ENCODE results near the gene GIGYF1. TPM values are rescaled to one million over a fixed set of nuclear protein-coding genes. Genes with fewer than 3 reads are reported as not detected.
"Not testable (repeated sequence)": the region's sequence is repeated elsewhere in the genome, so short reads cannot be mapped to it uniquely, and the experiment has no call there.

Gene GIGYF1, protein sequence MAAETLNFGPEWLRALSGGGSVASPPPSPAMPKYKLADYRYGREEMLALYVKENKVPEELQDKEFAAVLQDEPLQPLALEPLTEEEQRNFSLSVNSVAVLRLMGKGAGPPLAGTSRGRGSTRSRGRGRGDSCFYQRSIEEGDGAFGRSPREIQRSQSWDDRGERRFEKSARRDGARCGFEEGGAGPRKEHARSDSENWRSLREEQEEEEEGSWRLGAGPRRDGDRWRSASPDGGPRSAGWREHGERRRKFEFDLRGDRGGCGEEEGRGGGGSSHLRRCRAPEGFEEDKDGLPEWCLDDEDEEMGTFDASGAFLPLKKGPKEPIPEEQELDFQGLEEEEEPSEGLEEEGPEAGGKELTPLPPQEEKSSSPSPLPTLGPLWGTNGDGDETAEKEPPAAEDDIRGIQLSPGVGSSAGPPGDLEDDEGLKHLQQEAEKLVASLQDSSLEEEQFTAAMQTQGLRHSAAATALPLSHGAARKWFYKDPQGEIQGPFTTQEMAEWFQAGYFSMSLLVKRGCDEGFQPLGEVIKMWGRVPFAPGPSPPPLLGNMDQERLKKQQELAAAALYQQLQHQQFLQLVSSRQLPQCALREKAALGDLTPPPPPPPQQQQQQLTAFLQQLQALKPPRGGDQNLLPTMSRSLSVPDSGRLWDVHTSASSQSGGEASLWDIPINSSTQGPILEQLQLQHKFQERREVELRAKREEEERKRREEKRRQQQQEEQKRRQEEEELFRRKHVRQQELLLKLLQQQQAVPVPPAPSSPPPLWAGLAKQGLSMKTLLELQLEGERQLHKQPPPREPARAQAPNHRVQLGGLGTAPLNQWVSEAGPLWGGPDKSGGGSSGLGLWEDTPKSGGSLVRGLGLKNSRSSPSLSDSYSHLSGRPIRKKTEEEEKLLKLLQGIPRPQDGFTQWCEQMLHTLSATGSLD (N-terminal part only)
- total RNA-seq: 48.8 and 52.2 TPM in 2 replicates

DNA sequence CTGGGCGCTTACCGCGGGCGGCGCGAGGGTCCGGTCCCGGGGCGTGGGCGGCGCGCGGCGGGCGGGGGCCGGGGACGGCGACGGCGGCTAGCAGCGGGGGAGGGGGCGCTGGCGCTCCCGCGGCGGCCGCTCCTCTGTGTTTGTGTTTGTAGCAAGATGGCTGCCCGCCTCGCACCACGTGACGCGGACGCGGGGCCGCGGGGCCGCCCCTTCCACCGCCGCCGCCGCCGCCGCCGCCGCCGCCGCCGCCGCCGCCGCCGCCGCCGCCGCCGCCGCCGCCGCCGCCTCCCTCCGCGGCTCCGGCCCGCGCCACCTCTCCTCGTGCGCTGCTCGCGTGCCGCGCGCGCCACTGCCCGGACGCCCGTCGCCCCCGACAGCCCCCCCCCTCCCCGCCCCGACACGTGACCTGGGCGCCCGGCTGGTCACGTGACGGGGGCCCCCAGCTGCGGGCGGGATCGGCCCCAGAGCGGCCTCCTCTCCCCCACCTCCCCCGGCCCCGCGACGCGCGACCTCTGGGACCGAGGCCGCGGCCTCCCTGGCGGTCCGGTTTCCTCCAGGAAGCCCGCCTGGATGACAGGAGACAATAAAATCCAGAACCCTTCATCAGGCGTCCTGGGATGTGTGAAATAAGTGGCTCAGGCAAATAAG, at the start of gene GIGYF1:
Gene GIGYF1, minus strand, starts transcription at position 153 of the 648 bp plus-strand sequence. CDS start 6,012 bp downstream, outside the sequence.
- peaks cover 28% of the 10 kb centered on the region for H3K4me1 Mint-ChIP-seq
- no peaks in the 10 kb centered on the region for H3K9me3 Mint-ChIP-seq
- peak; percentile 91 for DNase-seq
- peak within 1 kb of the TSS; percentile 96 for H3K27ac Mint-ChIP-seq
- intact Hi-C loops (cut with micrococcal nuclease): loop anchor here (1.0 to 5.0 kb wide), 3 partner anchors 82 to 217 kb away; partner anchors contain the start of genes FBXO24, LRCH4, MOSPD3 and TSC22D4
- peak within 1 kb of the TSS; percentile 95 for H3K4me3 Mint-ChIP-seq
- H3K36me3 Mint-ChIP-seq (ENCODE audit: low read depth): peaks cover 10% of the 10 kb centered on the region
- peaks cover 14% of the 10 kb centered on the region for H3K27me3 Mint-ChIP-seq

DNA sequence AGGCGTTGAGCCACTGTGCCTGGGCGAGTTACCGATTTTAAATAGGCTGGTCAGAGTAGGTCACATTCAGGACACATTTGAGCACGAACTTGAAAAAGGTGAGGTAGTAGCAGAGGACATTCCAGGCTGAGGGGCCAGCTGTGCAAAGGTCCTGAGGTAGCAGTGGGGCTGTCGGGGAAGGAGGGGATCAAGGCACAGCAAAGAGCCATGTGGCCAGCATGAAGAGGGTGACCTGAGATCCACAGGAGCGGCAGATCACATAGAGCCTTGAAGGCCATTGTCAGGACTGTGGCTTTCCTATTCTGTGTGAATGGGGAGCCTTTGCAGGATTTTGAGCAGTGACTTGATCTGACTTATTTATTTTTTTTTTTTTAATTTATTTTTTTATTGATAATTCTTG, 45.9 kb upstream of the GIGYF1 start:
- intact Hi-C loops (cut with micrococcal nuclease): no loop called here
- Mint-ChIP-seq H3K9me3 (no peaks in the 10 kb centered on the region), H3K27ac (no peak overlapping the region), H3K36me3 (ENCODE audit: low read depth) (no peaks in the 10 kb centered on the region), H3K4me1 (peaks cover 1% of the 10 kb centered on the region), H3K27me3 (peaks cover 5% of the 10 kb centered on the region), H3K4me3 (no peak overlapping the region)
- no peak for DNase-seq

DNA sequence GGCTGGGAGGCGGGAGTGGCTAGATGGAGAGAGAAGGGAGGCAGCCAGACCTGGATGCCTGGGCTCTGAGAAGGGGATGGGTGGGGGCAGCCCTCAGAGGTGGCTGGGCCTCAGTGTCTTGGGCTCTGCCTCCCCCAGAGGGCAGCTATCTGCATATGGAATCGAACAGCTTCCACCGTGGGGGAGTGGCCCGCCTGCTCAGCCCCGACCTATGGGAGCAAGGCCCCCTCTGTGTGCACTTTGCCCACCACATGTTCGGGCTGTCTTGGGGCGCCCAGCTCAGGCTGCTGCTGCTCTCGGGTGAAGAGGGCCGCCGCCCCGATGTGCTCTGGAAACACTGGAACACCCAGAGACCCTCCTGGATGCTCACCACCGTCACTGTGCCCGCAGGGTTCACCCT, 42.6 kb upstream of the GIGYF1 start:
- Mint-ChIP-seq H3K27me3 (peaks cover 5% of the 10 kb centered on the region), H3K4me1 (peaks cover 2% of the 10 kb centered on the region), H3K36me3 (ENCODE audit: low read depth) (no peaks in the 10 kb centered on the region), H3K4me3 (no peak overlapping the region), H3K27ac (no peak overlapping the region), H3K9me3 (no peaks in the 10 kb centered on the region)
- intact Hi-C loops (cut with micrococcal nuclease): no loop called here
- DNase-seq: no peak

DNA sequence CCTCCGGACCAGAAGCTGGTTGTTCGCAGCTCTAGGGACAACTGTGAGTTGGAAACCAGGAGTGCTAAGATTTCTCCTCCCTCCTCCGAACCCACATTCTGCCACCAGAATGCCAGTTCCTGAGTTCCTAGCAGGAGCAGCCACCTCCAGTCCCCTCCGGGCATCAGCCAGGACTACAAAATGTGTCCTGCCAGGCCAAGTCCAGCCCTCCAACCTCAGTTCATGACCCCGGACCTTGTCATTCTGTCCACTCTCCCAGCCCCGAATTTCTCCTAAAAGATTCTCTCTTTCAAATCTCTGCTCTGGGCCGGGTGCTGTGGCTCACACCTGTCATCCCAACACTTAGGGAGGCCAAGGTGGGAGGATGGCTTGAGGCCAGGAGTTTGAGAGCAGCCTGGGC, 41.7 kb upstream of the GIGYF1 start:
- no peak for DNase-seq
- Mint-ChIP-seq H3K4me3 (no peak overlapping the region), H3K36me3 (ENCODE audit: low read depth) (no peaks in the 10 kb centered on the region), H3K27me3 (peaks cover 5% of the 10 kb centered on the region), H3K27ac (no peak overlapping the region), H3K4me1 (peaks cover 2% of the 10 kb centered on the region), H3K9me3 (no peaks in the 10 kb centered on the region)
- intact Hi-C loops (cut with micrococcal nuclease): no loop called here

DNA sequence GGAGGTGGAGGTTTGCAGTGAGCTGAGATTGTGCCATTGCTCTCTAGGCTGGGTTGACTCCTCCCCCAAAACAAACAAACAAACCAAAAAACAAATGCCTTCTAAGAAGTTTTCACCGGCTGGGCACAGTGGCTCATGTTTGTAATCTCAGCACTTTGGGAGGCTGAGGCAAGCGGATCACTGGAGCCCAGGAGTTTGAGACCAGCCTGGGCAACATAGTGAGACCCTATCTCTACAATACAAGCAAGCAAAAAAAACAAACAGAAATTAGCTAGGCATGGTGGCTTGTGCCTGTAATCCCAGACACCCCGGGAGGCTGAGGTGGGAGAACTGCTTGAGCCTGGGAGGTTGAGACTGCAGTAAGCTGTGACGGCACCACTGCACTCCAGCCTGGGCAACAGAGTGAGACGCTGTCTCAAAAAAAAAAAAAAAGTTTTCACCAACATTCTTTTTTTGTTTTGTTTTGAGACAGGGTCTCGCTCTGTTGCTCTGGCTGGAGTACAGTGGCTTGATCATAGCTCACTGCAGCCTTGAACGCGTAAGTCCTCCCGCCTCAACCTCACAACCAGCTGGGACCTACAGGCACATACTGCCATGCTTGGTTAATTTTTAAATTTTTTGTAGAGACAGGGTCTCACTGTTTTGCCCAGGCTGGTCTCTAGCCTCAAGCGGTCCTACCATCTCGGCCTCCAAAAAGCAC, 38.0 kb upstream of the GIGYF1 start:
- H3K36me3 Mint-ChIP-seq (ENCODE audit: low read depth): no peaks in the 10 kb centered on the region
- H3K9me3 Mint-ChIP-seq: no peaks in the 10 kb centered on the region
- no peak overlapping the region for H3K27ac Mint-ChIP-seq
- intact Hi-C loops (cut with micrococcal nuclease): no loop called here
- peaks cover 2% of the 10 kb centered on the region for H3K4me1 Mint-ChIP-seq
- DNase-seq: no peak
- H3K4me3 Mint-ChIP-seq: no peak overlapping the region
- peaks cover 5% of the 10 kb centered on the region for H3K27me3 Mint-ChIP-seq

DNA sequence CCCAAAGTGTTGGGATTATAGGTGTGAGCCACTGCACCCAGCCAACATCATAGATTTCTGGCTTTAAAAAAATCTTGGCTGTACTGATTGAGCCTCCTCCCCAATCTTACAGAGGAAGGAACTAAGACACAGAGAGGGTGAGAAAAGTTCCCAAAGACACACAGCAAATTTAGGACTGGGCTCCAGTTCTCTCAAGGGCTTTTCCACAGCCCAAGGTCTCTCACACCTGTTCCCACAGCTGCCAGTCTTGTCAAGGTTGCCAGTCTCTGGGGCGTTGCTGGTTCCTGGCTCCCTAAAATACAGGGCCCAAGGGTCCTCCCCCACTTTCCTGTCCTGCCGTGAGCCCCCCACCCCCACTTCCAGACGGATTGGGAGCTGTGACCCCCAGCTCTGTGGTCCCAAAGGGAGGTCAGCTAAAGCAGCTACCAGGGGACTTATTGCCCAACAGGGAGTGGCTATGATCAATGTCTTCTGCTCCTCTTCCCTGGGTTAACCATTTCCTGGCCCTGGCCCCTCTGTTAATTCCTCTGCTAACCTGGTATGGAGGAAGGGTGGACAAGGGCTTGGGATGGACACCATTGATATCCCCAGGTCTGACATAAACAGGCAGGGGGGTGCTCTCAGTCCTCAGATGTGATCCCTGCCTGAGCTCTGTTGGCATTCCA, 36.2 kb upstream of the GIGYF1 start:
- H3K27ac Mint-ChIP-seq: no peak overlapping the region
- peaks cover 5% of the 10 kb centered on the region for H3K4me1 Mint-ChIP-seq
- no peak for DNase-seq
- H3K9me3 Mint-ChIP-seq: no peaks in the 10 kb centered on the region
- no peak overlapping the region for H3K4me3 Mint-ChIP-seq
- H3K36me3 Mint-ChIP-seq (ENCODE audit: low read depth): no peaks in the 10 kb centered on the region
- peaks cover 7% of the 10 kb centered on the region for H3K27me3 Mint-ChIP-seq
- intact Hi-C loops (cut with micrococcal nuclease): no loop called here

DNA sequence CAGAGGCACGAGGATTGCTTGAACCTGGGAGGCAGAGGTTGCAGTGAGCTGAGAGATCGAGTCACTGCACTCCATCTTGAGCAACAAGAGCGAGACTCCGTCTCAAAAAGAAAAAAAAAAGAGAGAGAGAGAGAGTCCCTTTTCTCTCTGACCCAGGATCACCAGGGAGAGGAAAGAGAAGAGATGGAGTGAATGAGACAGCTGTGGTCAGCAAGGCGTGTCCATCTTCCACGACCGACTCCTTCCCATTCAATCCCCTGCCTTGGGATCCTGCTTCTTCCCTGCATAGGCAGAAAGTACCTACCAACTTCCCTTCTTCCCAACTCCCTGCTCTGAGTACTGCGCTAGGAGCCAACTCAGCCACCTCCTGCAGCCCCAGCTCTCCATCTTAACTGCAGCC, 34.1 kb upstream of the GIGYF1 start:
- no peaks in the 10 kb centered on the region for H3K9me3 Mint-ChIP-seq
- H3K27me3 Mint-ChIP-seq: peaks cover 10% of the 10 kb centered on the region
- H3K4me3 Mint-ChIP-seq: no peak overlapping the region
- H3K27ac Mint-ChIP-seq: no peak overlapping the region
- DNase-seq: no peak
- H3K36me3 Mint-ChIP-seq (ENCODE audit: low read depth): no peaks in the 10 kb centered on the region
- intact Hi-C loops (cut with micrococcal nuclease): loop anchor here (10.0 kb wide), 1 partner anchor 57 kb away; no protein-coding TSS in a partner anchor
- peaks cover 6% of the 10 kb centered on the region for H3K4me1 Mint-ChIP-seq

DNA sequence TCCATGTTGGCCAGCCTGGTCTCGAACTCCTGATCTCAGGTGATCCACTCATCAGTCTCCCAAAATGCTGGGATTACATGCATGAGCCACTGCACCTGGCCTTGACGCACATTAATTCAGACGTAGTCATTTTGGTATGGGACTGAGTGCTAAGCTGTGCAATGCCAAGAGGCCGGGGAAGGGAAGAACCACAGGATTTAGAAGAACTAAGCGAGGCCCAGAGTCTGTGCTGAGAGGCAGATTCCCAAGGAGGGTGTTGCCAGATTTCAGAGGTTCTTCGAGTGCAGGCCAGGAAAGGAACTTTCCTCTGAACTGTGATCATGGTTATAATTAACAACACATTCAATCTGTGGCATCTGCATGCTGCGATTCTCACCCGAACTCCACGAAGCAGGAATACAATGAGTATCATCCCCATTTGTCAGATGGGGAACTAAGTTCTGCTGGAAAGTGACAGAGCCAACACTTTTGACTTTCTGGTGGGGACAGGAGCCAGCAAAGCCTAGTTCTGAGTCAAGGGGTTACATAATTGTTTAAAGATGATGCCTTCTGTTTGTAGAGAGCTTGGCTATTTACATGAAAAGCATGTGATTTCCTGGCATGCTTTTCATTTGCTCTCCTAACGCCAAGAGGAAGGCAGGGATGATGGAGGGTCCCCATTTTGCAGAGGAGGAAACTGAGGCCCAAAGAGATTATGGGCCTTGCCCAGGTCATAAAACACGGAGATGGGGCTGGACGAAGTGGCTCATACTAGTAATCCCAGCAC, 33.1 kb upstream of the GIGYF1 start:
- H3K27me3 Mint-ChIP-seq: peaks cover 15% of the 10 kb centered on the region
- intact Hi-C loops (cut with micrococcal nuclease): loop anchor here (10.0 kb wide), 1 partner anchor 58 kb away; no protein-coding TSS in a partner anchor
- H3K36me3 Mint-ChIP-seq (ENCODE audit: low read depth): no peaks in the 10 kb centered on the region
- H3K27ac Mint-ChIP-seq: no peak overlapping the region
- no peak for DNase-seq
- no peaks in the 10 kb centered on the region for H3K9me3 Mint-ChIP-seq
- no peak overlapping the region for H3K4me3 Mint-ChIP-seq
- peaks cover 6% of the 10 kb centered on the region for H3K4me1 Mint-ChIP-seq

DNA sequence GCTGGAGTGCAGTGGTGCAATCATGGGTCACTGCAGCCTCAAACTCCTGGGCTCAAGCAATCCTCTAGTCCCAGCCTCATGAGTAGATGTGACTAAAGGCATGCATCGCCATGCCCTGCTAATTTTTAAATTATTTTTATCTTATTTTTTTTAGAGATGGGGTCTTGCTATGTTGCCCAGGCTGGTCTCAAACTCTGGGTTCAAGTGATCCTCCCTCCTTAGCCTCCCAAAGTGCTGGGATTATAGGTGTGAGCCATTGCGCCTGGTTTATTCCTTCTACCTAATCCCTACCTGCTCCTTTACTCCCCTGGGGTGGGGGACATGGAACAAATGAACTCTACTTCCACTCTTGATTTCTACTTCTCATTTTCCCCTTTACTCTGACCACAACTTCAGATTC, 30.3 kb upstream of the GIGYF1 start:
- H3K27me3 Mint-ChIP-seq: peaks cover 35% of the 10 kb centered on the region
- not testable (repeated sequence) for H3K4me3 Mint-ChIP-seq; DNase-seq; H3K27ac Mint-ChIP-seq; H3K4me1 Mint-ChIP-seq; H3K36me3 Mint-ChIP-seq (ENCODE audit: low read depth); H3K9me3 Mint-ChIP-seq
- intact Hi-C loops (cut with micrococcal nuclease): loop anchor here (10.0 kb wide), 1 partner anchor 60 kb away; no protein-coding TSS in a partner anchor

DNA sequence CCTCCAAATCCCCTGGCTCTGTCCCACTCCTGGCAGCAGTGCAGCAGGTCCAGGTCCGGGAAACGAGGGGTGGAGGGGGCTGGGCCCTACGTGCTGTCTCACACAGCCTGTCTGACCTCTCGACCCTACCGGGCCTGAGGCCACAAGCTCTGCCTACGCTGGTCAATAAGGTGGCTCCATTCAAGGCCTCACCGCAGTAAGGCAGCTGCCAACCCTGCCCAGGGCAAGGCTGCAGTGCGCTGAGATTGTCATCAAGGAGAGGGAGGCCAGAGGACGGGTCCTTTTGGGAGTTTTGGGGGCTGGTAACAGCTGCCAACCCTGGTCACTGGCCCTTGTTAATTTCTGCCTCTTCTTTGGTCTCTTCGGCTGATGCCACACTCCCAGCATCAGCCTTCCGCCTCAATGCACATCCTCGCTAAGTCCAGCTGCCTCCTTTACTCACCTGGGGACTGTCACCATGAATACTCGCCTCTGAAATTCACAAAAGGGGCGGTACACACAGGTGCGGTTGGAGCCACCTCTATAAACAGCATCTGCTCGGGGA, 29.8 kb upstream of the GIGYF1 start:
- DNase-seq: no peak
- H3K27me3 Mint-ChIP-seq: peaks cover 39% of the 10 kb centered on the region
- no peaks in the 10 kb centered on the region for H3K9me3 Mint-ChIP-seq
- H3K36me3 Mint-ChIP-seq (ENCODE audit: low read depth): no peaks in the 10 kb centered on the region
- intact Hi-C loops (cut with micrococcal nuclease): loop anchor here (10.0 kb wide), 1 partner anchor 61 kb away; no protein-coding TSS in a partner anchor
- H3K4me1 Mint-ChIP-seq: peaks cover 6% of the 10 kb centered on the region
- H3K27ac Mint-ChIP-seq: no peak overlapping the region
- H3K4me3 Mint-ChIP-seq: no peak overlapping the region

DNA sequence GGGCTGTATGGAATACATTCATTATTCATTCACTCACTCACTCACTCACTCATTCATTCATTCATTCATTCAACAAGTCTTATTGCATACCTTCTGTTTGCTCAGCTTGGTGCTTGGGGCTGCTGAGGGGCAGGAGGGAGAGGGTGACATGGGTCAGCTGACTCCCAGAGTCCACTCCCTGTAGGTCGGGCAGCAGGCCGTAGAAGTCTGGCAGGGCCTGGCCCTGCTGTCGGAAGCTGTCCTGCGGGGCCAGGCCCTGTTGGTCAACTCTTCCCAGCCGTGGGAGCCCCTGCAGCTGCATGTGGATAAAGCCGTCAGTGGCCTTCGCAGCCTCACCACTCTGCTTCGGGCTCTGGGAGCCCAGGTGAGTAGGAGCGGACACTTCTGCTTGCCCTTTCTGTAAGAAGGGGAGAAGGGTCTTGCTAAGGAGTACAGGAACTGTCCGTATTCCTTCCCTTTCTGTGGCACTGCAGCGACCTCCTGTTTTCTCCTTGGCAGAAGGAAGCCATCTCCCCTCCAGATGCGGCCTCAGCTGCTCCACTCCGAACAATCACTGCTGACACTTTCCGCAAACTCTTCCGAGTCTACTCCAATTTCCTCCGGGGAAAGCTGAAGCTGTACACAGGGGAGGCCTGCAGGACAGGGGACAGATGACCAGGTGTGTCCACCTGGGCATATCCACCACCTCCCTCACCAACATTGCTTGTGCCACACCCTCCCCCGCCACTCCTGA, 28.6 kb upstream of the GIGYF1 start:
- Mint-ChIP-seq H3K4me1 (peaks cover 6% of the 10 kb centered on the region), H3K4me3 (no peak overlapping the region), H3K27ac (no peak overlapping the region), H3K36me3 (ENCODE audit: low read depth) (no peaks in the 10 kb centered on the region), H3K9me3 (no peaks in the 10 kb centered on the region), H3K27me3 (peaks cover 46% of the 10 kb centered on the region)
- no peak for DNase-seq
- intact Hi-C loops (cut with micrococcal nuclease): loop anchor here (10.0 kb wide), 1 partner anchor 62 kb away; no protein-coding TSS in a partner anchor
